ENCODE data around the gene CFAP20DC.
"Not testable (repeated sequence)": the region's sequence is repeated elsewhere in the genome, so short reads cannot be mapped to it uniquely, and the experiment has no call there.

The CFAP20DC gene

GRCh38 chr3:58737644-58738043, 312.2 kb downstream of the CFAP20DC start:
- no peak for DNase-seq (ENCODE audit: low read depth)

- DNase-seq (ENCODE audit: low read depth), result no peak
These were observed 318.2 kb downstream of the CFAP20DC start for GRCh38 chr3:58731673-58732072.

- DNase-seq (ENCODE audit: low read depth), result no peak
These were observed 321.1 kb downstream of the CFAP20DC start for GRCh38 chr3:58728723-58729122.

GRCh38 chr3:58725326-58725853, 324.4 kb downstream of the CFAP20DC start:
- DNase-seq (ENCODE audit: low read depth), result no peak

- DNase-seq (ENCODE audit: low read depth), result no peak
These were observed 325.5 kb downstream of the CFAP20DC start for GRCh38 chr3:58724336-58724735.

- no peak for DNase-seq (ENCODE audit: low read depth)
These were observed 326.7 kb downstream of the CFAP20DC start for GRCh38 chr3:58723173-58723572.

GRCh38 chr3:58722561-58722960, 327.3 kb downstream of the CFAP20DC start:
- DNase-seq (ENCODE audit: low read depth), result no peak

GRCh38 chr3:58720526-58720925, 329.3 kb downstream of the CFAP20DC start:
- DNase-seq (ENCODE audit: low read depth), result no peak

GRCh38 chr3:58719684-58720083, 330.1 kb downstream of the CFAP20DC start:
- no peak for DNase-seq (ENCODE audit: low read depth)

- DNase-seq (ENCODE audit: low read depth), result no peak
These were observed 336.0 kb downstream of the CFAP20DC start for GRCh38 chr3:58713715-58714401.

GRCh38 chr3:58711871-58712270, 338.0 kb downstream of the CFAP20DC start:
- no peak for DNase-seq (ENCODE audit: low read depth)

- not testable (repeated sequence) for DNase-seq (ENCODE audit: low read depth)
These were observed 340.8 kb downstream of the CFAP20DC start for GRCh38 chr3:58708983-58709382.

- no peak for DNase-seq (ENCODE audit: low read depth)
These were observed 341.6 kb downstream of the CFAP20DC start for GRCh38 chr3:58708116-58708791.

- DNase-seq (ENCODE audit: low read depth), result no peak
These were observed 342.4 kb downstream of the CFAP20DC start for GRCh38 chr3:58707390-58707930.

- DNase-seq (ENCODE audit: low read depth), result no peak
These were observed 343.2 kb downstream of the CFAP20DC start for GRCh38 chr3:58706395-58707167.

- DNase-seq (ENCODE audit: low read depth), result no peak
These were observed 345.1 kb downstream of the CFAP20DC start for GRCh38 chr3:58704745-58705144.

GRCh38 chr3:58704304-58704703, 345.5 kb downstream of the CFAP20DC start:
- not testable (repeated sequence) for DNase-seq (ENCODE audit: low read depth)

GRCh38 chr3:58698246-58698645, 351.6 kb downstream of the CFAP20DC start:
- no peak for DNase-seq (ENCODE audit: low read depth)

- DNase-seq (ENCODE audit: low read depth), result no peak
These were observed 352.3 kb downstream of the CFAP20DC start for GRCh38 chr3:58697561-58697960.

GRCh38 chr3:58696813-58697212, 353.0 kb downstream of the CFAP20DC start:
- not testable (repeated sequence) for DNase-seq (ENCODE audit: low read depth)

- DNase-seq (ENCODE audit: low read depth), result no peak
These were observed 353.7 kb downstream of the CFAP20DC start for GRCh38 chr3:58696093-58696492.

GRCh38 chr3:58695284-58695683, 354.5 kb downstream of the CFAP20DC start:
- not testable (repeated sequence) for DNase-seq (ENCODE audit: low read depth)
